NCI-H524 treated with DMSO at 0.1 percent for 48 hours (cell line): ENCODE data around the gene SERTAD3.
"Not testable (repeated sequence)": the region's sequence is repeated elsewhere in the genome, so short reads cannot be mapped to it uniquely, and the experiment has no call there.

Source experiments
- DNase-seq: peaks from one replicate; lab custom pipeline; 2025; lab: John Stamatoyannopoulos, UW

The SERTAD3 gene

DNA sequence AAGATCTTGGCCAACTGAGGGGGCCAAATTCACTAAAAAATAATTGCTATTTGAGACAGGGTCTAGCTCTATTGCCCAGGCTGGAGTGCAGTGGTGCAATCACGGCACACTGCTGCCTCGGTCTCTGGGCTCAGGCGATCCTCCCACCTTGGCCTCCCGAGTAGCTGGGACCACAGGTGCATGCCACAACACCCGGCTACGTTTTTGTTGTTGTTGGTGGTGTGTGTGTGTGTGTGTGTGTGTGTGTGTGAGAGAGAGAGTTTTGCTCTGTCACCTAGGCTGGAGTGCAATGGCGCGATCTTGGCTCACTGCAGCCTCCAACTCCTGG is 35.6 kb downstream of the SERTAD3 start:
- not testable (repeated sequence) for DNase-seq

- no peak for DNase-seq
These were observed 36.2 kb downstream of the SERTAD3 start for GRCh38 chr19:40407714-40408597.

GRCh38 chr19:40403262-40403984 is 40.7 kb downstream of the SERTAD3 start:
- DNase-seq = no peak

GRCh38 chr19:40400559-40400958 is 43.6 kb downstream of the SERTAD3 start:
- no peak for DNase-seq

GRCh38 chr19:40398417-40399131 is 45.6 kb downstream of the SERTAD3 start:
- DNase-seq = peak; percentile 52

- DNase-seq = no peak
These were observed 46.6 kb downstream of the SERTAD3 start for GRCh38 chr19:40397568-40397906.

GRCh38 chr19:40396886-40397567 is 47.1 kb downstream of the SERTAD3 start:
- DNase-seq = no peak

- no peak for DNase-seq
These were observed 48.2 kb downstream of the SERTAD3 start for GRCh38 chr19:40395956-40396355.

DNA sequence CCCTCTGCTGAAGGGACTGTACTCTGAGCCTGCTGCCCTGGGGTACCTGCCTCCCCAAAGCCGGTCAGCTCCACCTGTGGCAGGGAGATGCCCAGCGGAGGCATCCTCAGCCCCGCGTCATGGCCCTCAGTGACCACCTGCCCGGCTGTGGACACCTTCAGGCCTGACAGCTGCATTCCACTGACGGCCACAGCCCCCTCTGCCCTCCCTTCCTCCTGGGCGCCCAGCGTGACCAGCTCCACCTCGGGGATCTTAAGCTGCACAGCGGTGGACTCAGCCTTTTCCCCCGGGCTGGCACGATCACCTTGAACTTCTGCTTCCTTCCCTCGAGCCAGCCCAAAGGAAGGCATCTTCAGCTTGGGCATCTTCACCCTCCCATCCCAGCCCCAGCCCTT is 49.3 kb downstream of the SERTAD3 start:
- DNase-seq = no peak

- DNase-seq = no peak
These were observed 50.0 kb downstream of the SERTAD3 start for GRCh38 chr19:40393894-40394815.

DNA sequence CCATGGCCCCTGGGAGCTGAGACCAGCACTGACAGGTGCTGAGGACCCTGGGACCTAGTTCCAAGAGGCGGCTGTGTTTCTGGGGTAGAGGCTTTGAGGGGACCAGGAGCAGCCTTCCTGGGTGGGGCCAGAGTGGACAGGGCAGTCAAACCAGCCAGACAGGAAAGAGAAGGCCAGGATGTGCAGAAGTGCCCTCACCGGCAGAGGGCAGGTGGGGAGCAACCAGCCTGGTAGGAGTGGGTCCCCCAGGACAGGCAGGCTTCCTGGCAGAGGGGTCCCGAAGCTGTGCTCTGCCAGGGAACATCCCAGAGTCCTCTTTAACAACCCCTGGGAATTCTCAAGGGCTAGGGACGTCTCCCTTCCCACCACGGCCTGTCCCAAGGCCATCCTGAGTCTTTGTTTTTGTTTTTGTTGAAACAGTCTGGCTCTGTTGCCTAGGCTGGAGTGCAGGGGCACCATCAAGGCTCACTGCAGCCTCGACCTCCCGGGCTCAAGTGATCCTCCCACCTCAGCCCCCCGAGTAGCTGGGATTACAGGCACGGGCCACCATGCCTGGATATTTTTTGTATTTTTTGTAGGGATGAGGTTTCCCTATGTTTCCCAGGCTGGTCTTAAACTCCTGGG is 51.1 kb downstream of the SERTAD3 start:
- DNase-seq = no peak

- no peak for DNase-seq
These were observed 52.0 kb downstream of the SERTAD3 start for GRCh38 chr19:40392123-40392522.
